Nephron (organoid): Measurements from ENCODE around the gene ITGB7.

ENCODE experiments used
- H3K27ac Mint-ChIP-seq, 3 experiments: 2 replicates each; pipeline ENCODE4 v1.8.0; 2020; ENCODE audit warnings: mixed read lengths in 3 of 3, mild to moderate bottlenecking in 2 of 3, moderate library complexity in 1 of 3
- H3K27me3 Mint-ChIP-seq: 2 replicates; pipeline ENCODE4 v1.8.0; 2021; ENCODE audit warnings: low read depth, mild to moderate bottlenecking, moderate library complexity, mixed read lengths
- H3K36me3 Mint-ChIP-seq: 2 replicates; pipeline ENCODE4 v1.8.0; 2020; ENCODE audit warnings: low read depth, mixed read lengths
- H3K4me1 Mint-ChIP-seq: 2 replicates; pipeline ENCODE4 v1.8.0; 2020; ENCODE audit warnings: mixed read lengths
- H3K4me3 Mint-ChIP-seq, 3 experiments: 2 replicates each; pipeline ENCODE4 v1.8.0; 2020; ENCODE audit warnings: mild to moderate bottlenecking in 3 of 3, mixed read lengths in 3 of 3, moderate library complexity in 2 of 3
- H3K9me3 Mint-ChIP-seq: 2 replicates; pipeline ENCODE4 v1.8.0; 2020; ENCODE audit warnings: mixed read lengths
- TF ChIP-seq, protein P1 (sequence below), 3 experiments: fragments of 200-600 bp; sonication (generic); IDR thresholded peaks; one replicate each; pipeline ENCODE4 v1.5.0; 2021; ENCODE audit warnings: antibody characterized with exemption in 3 of 3; ENCODE audit not compliant: unreplicated experiment in 3 of 3

The ITGB7 gene

DNA sequence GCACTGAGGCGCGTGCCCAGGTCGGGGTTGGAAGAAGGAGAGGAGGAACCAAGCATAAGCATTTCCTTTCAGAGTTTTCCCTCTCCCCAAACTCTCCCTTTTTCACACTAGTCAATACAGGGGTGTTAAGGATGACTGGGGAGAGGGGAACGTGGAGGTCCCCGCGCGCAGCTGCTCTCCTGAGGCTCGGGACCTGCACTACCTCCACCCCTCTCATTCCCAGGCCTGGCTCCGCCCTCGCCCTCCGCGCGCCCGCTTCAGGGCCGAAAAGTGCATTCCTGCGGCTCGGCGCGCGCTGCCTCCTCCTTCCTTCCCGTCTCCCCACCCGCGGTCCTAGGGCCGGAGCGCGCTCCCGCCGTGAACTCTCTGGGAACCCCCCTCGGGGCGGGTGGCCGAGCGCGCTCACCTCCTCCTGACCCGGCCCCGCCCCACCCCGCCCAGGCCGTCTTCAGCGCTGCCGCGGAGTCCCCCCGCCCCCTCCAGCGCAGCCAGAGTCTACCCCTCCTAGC is 13.7 kb upstream of the ITGB7 start:
- Mint-ChIP-seq H3K4me3 (peak overlapping the region; percentile 84 to 91 (median 89)), H3K27me3 (peaks cover 13% of the 10 kb centered on the region), H3K9me3 (no peaks in the 10 kb centered on the region), H3K36me3 (no peaks in the 10 kb centered on the region), H3K27ac (peak overlapping the region; percentile 87 to 96 (median 94)), H3K4me1 (peaks cover 75% of the 10 kb centered on the region)
- TF ChIP-seq, protein P1, sequence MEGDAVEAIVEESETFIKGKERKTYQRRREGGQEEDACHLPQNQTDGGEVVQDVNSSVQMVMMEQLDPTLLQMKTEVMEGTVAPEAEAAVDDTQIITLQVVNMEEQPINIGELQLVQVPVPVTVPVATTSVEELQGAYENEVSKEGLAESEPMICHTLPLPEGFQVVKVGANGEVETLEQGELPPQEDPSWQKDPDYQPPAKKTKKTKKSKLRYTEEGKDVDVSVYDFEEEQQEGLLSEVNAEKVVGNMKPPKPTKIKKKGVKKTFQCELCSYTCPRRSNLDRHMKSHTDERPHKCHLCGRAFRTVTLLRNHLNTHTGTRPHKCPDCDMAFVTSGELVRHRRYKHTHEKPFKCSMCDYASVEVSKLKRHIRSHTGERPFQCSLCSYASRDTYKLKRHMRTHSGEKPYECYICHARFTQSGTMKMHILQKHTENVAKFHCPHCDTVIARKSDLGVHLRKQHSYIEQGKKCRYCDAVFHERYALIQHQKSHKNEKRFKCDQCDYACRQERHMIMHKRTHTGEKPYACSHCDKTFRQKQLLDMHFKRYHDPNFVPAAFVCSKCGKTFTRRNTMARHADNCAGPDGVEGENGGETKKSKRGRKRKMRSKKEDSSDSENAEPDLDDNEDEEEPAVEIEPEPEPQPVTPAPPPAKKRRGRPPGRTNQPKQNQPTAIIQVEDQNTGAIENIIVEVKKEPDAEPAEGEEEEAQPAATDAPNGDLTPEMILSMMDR (IDR thresholded peaks at IDR 0.05; ENCODE audit: unreplicated experiment in 3 of 3): no peak

DNA sequence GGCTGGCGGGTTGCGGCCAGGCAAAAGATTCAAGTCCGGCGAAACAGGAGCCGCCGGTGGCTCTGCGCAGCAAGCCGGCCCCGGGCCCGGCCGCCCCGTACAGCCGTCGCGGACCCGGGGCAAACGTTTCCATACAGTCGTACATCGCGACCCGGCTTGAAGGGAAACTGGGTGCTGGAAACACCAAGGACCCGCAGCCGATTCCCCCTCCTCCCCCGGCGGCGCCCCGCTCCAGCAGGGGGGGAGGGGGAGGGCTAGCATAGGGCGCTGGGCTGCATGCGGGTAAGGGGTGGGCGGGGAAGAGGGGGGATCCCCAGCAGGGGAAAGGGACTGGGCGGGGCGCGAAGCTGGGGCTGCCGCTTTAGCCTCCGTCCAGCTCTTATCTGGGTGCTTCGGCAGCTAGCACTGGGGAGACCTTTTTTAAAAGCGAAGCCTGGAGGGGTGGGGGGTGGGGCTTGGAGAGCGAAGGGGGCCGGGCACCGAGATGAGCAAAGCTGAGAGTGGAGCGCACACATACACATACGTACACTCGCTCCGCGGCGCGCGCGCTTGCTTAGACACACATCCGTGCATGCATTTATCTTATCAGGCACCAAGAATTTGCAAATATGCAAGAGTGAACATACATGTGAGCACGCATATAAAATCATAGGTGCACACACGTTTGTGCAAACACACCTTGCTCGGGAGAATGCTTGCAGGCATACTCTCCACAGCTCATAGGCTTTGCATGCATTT is 13.1 kb upstream of the ITGB7 start:
- Mint-ChIP-seq H3K9me3 (no peaks in the 10 kb centered on the region), H3K27ac (peak overlapping the region; percentile 87 to 96 (median 94)), H3K4me3 (peak overlapping the region; percentile 91 to 97 (median 93)), H3K4me1 (peaks cover 69% of the 10 kb centered on the region), H3K27me3 (peaks cover 12% of the 10 kb centered on the region), H3K36me3 (peaks cover 4% of the 10 kb centered on the region)
- TF ChIP-seq, protein P1 (IDR thresholded peaks at IDR 0.05; ENCODE audit: unreplicated experiment in 3 of 3): no peak

- Mint-ChIP-seq H3K4me1 (peaks cover 62% of the 10 kb centered on the region), H3K9me3 (no peaks in the 10 kb centered on the region), H3K27ac (peak overlapping the region; percentile 87 to 89 (median 88)), H3K36me3 (peaks cover 8% of the 10 kb centered on the region), H3K4me3 (peak overlapping the region; percentile 91 to 97 (median 93)), H3K27me3 (peaks cover 9% of the 10 kb centered on the region)
- TF ChIP-seq, protein P1 (IDR thresholded peaks at IDR 0.05; ENCODE audit: unreplicated experiment in 3 of 3): no peak
Measured at GRCh38 chr12:53219292-53219955, 12.4 kb upstream of the ITGB7 start.

- Mint-ChIP-seq H3K9me3 (no peaks in the 10 kb centered on the region), H3K4me1 (peaks cover 55% of the 10 kb centered on the region), H3K27ac (peak overlapping the region; percentile 87 to 92 (median 88)), H3K4me3 (peak overlapping the region; percentile 91 to 97 (median 93)), H3K27me3 (peaks cover 9% of the 10 kb centered on the region), H3K36me3 (peaks cover 10% of the 10 kb centered on the region)
- TF ChIP-seq, protein P1 (IDR thresholded peaks at IDR 0.05; ENCODE audit: unreplicated experiment in 3 of 3): no peak
Measured at GRCh38 chr12:53218551-53219291, 11.7 kb upstream of the ITGB7 start.

DNA sequence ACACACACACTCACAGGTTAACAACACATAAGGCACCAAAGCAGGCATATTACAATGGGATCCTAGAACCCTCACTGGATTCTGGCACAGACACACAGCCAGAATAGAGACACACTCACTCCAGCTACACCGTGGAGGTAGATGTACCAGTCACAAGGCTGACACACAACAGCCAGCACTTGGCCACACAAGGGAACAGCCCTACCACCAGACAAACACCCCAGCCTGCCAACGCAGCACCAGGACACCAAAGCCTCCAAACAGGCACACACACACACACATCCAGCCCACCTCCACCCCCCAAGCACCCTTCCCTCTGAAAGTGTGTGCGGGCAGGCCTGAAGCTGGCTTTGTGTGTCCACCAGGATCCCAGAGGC is 10.9 kb upstream of the ITGB7 start:
- peak overlapping the region; percentile 85 to 92 (median 87) for H3K27ac Mint-ChIP-seq
- peaks cover 46% of the 10 kb centered on the region for H3K4me1 Mint-ChIP-seq
- H3K36me3 Mint-ChIP-seq: peaks cover 11% of the 10 kb centered on the region
- peaks cover 9% of the 10 kb centered on the region for H3K27me3 Mint-ChIP-seq
- TF ChIP-seq, protein P1 (IDR thresholded peaks at IDR 0.05; ENCODE audit: unreplicated experiment in 3 of 3): no peak
- no peaks in the 10 kb centered on the region for H3K9me3 Mint-ChIP-seq
- peak overlapping the region; percentile 87 to 97 (median 91) for H3K4me3 Mint-ChIP-seq
